Left ventricle myocardium superior (tissue), 1 donor: ENCODE data around the gene TBC1D13. TPM values are rescaled to one million over a fixed set of nuclear protein-coding genes. Genes with fewer than 3 reads are reported as not detected.
"Not testable (repeated sequence)": the region's sequence is repeated elsewhere in the genome, so short reads cannot be mapped to it uniquely, and the experiment has no call there.

Source experiments
- ATAC-seq: fragments of 200-7000 bp; cut with Tn5 transposase; one replicate; pipeline ENCODE4 v1.9.1; 2020; ENCODE audit warnings: mild to moderate bottlenecking, moderate library complexity
- DNase-seq: peaks from one replicate; pipeline ENCODE4 v3.0.0-alpha.2; 2020
- intact Hi-C: fragments of 100-400 bp; cut with micrococcal nuclease; formaldehyde crosslinking; loops from one replicate; pipeline ENCODE4 v1.11.0; 2022
- total RNA-seq: library from RNA; stranded (reverse); fragmentation: NEBNext Ultra II Directional; extraction: Animal tissue kit (Norgen Biotek cat#: 25700); gene quantifications from one replicate; pipeline ENCODE4 v1.2.1, GENCODE V29; 2021
- donor health status: DM: no; HTN: yes; CAD: no; lungs with severe emphysema.

TBC1D13 gene
- total RNA-seq, 1 donor from 2014 or later, result 19.9 TPM

DNA sequence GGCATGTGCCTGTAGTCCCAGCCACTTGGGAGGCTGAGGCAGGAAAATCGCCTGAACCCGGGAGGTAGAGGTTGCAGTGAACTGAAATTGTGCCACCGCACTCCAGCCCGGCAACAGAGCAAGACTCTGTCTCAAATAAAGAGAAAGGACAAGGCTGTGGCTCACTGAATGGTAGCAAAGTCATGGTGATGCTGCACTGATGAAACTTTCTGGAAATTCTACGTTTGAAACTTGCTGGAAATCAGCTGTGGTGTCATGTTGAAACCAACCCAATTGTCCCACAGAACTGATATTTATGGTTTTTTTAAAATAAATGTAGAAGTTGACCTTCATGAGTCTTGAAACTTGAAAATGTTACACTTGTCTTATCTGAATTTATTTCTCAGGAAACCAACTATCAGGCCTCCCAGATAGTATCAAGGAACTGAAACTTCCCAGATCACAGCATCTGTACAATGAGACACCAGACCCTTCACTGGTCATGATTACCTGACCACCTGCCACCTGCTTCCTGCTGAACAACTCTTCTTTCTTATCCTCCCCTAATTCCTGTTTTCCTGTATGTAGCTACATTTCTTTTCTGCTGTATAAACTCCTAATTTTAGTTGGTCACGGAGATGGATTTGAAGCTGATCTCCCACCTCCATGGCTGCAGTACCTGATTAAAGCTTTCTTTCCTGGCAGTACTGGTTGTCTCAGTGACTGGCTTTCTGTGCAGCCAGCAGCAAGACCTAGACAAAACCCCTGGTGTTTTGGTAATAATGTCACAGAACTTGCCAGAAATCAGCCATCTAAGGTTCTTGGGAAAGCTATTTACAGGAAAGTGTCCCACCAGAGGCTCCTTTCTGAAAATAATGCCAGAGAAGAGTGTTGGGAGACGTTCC is 5.6 kb upstream of the TBC1D13 start:
- DNase-seq (no peak), ATAC-seq (no peak)
- intact Hi-C loops, result no loop called here

DNA sequence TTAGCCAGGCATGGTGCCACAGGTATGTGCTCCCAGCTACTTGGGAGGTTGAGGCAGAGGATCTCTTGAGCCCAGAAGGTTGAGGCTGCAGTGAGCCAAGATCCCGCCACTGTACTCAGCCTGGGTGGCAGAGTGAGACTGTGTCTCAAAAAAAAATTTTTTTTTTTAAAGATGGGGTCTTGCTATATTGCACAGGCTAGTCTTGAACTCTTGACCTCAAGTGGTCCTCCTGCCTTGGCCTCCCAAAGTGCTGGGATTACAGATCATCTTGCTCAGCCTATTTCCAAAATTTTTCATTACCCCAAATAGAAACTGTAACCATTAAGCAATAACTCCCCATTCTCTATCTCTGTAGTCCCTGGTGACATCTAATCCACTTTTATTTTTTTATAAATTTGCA is 4.4 kb upstream of the TBC1D13 start:
- no peak for DNase-seq
- ATAC-seq, result no peak
- intact Hi-C loops, result no loop called here

DNA sequence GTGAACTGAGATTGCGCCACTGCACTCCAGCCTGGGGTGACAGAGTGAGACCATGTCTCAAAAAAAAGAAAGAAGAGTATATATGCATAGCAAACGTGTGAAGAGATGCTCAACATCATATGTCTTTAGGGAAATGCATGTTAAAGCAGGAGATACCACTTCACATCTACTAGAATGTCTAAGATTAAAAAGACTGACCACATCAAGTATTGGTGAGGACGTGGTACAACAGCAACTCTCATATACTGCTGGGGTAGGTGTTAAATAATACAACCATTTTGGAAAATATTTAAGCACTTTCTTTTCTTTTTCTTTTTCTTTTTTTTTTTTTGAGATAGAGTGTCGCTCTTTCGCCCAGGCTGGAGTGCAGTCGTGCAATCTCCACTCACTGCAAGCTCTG is 1.6 kb upstream of the TBC1D13 start:
- DNase-seq (no peak), ATAC-seq (no peak)
- intact Hi-C loops, result no loop called here

DNA sequence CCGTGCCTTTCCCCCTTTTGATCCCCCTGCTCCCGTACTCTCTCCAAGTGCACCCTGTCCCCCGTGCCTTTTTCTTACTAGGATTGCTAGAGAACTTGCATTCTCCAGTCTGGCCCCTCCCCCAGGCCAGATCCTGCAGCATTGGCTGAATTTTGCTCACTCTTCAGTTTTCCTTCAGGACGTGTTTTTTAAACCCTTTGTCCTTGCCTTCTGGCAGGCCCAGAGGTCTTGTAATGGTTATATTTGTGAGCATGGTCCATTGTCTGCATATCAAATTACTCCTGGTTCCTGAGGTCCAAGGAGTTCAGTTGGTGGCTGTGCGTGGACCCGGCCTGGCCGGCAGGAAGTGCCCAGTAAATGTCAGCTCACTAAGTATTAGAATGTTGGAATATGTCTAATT is 606 bp downstream of the TBC1D13 start:
- intact Hi-C loops, result no loop called here
- peak; percentile 7 for ATAC-seq

DNA sequence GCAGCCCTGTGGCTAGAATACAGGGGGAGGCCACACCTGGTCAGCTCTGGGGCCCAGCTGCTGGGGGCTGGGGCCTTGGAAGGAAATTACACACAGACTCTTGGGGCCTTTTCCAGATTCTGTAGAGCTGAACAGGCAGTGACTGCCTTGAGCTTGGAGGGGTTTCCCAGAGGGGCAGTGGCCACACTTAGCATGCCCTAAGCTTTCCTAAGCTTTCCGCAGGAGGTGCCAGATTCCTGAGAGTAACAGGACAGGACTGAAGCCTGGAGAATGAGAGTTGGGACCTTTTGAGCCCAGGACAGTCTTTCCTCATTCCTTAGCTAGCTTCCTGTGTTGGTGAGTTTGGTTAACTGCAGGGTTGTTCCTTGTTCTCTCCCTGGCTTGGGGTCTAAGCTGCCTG is 1.4 kb downstream of the TBC1D13 start:
- intact Hi-C loops, result no loop called here

More for the DNA sequence above, 606 bp downstream of the TBC1D13 start:
- no peak for DNase-seq

DNA sequence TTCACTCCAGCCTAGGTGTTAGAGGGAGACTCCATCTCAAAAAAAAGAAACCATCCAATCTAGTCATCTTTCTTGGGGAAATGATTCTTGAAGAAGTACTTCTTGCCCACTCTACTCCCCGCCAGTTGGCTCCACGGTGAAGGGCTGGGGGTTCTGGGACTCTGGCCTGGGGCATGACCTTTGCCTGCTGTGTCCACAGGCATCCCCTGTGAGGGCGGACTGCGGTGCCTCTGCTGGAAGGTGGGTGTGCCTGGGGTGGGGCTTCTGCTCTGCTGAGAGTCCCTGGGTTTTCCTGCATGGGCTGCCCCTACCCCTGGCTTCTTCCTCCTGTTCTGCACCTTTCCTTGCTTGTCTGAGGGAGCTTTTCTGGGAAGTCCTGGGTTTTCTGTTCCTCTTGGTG is 3.5 kb downstream of the TBC1D13 start:
- ATAC-seq (no peak), DNase-seq (no peak)
- intact Hi-C loops, result no loop called here

More for the DNA sequence above, 1.4 kb downstream of the TBC1D13 start:
- DNase-seq (no peak), ATAC-seq (no peak)

DNA sequence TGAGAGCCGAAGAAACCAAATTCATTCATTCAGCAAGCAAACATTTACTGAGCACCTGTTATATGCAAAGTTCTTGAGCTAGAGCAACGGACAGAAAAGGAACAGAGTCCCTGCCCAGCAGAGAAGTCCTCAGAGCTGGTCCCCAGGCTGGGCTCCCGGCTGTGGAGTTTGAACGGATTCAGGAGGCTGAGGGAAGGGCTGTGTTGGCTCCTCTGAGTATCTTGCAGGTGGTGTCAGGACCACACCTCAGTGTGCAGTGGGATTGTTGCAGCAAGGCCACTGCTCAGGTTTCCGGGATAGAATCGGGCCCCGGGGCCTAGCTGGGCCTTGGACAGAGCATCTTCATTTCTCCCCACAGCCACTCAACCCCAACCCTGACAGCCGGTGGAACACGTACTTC is 5.1 kb downstream of the TBC1D13 start:
- DNase-seq, result no peak
- intact Hi-C loops, result no loop called here
- ATAC-seq, result no peak

DNA sequence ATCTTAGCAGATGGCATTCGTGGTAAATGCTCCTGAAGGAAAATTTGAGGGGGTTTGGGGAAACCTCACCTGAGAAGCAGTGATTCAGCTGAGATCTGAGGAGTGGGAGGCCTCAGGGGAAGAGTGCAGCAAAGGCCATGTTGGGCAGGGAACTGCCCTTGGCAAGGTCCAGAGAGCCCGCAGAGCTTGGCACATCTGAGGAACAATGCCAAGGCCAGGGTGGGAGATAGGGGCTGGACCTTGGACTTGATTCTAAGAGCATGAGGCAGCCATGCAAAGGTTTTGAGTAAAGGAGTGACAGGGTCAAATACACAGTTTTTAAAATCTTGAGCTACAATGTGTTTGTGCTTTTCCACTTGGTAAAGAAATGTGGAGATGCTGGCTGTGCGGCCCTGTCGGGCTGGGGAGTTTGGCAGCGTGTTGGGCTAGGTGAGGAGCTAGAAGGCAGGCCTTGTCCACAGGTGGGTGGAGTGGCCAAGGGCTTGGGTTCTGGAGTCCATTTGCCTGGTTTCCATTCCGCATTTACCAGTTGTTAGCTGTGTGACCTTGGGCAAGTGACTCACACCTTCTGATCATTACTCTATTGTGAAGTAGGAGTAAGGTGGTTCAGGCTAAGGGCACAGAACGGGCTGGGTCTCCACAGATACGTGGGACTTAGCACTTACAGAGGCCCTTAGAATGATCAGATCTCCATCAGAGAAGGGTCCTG is 6.1 kb downstream of the TBC1D13 start:
- DNase-seq, result no peak

DNA sequence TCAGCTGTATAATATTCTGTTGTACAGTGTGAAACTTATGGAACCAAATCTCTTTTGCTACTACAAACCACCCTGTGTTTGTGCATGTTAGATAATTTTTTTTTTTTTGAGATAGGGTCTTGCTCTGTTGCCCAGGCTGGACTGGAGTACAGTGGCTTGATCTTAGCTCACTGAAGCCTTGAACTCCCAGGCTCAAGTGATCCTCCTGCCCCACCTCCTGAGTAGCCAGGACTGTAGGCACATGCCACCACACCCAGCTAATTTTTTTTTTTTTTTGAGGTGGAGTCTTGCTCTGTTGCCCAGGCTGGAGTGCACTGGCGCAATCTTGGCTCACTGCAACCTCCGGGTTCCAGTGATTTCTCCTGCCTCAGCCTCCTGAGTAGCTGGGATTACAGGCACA is 7.9 kb downstream of the TBC1D13 start:
- intact Hi-C loops, DNase-seq: not testable (repeated sequence)

More for the DNA sequence above, 6.1 kb downstream of the TBC1D13 start:
- ATAC-seq, result no peak
- intact Hi-C loops, result no loop called here

DNA sequence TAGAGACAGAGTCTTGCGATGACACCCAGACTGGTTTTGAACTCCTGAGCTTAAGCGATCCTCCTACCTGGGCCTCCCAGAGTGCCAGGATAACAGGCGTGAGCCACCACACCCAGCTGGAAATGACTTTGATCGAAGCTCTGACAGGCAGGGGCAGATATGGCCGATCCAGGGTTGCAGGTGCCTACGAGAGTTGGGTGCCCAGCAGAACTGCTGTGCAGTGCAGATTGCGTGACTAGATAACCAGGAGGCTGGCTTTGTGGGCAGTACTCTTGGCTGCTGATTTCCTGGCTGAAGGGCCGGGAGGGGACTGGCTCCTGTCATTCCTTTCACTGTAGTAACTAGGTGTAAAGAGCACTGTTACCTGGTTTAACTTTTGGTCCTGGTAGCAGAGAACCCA is 11.8 kb downstream of the TBC1D13 start:
- no peak for ATAC-seq
- intact Hi-C loops, result no loop called here
- DNase-seq, result no peak

More for the DNA sequence above, 7.9 kb downstream of the TBC1D13 start:
- ATAC-seq, result not testable (repeated sequence)

DNA sequence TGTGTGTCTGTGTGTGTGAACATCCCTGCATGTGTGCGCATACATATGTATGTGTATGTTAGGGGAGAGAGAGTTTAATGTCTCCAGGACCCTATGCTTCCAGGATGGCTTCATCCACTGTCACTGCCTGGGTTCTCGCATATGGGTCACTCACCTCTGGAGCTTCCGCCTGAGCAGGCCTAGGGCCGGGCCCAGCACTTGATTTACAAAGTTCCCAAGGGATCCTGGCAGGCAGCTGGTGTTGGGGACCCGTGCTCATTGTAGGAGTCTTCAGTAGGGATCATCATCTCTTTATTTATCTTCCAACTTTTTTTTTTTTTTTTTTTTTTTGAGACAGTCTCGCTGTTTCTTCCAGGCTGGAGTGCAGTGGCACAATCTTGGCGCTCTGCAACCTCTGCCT is 13.0 kb downstream of the TBC1D13 start:
- intact Hi-C loops, result no loop called here
- no peak for DNase-seq
- no peak for ATAC-seq

DNA sequence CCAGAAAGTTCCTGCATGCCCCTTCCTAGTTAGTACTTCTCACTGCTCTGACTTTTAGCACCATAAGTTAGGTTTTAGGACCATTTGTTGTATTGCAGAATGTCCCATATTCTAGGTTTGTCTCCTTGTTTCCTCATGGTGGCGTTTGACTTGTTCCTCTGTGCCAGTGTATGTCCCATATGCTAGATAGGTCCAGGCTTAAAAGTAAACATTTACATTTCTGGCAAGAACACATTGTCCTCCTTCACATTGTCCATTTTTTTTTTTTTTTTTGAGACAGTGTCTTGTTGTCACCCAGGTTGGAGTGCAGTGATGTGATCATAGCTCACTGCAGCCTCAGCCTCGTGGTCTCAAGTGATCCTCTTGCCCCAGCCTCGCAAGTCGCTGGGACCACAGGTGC is 15.4 kb downstream of the TBC1D13 start:
- no peak for DNase-seq
- no peak for ATAC-seq
- intact Hi-C loops, result no loop called here

DNA sequence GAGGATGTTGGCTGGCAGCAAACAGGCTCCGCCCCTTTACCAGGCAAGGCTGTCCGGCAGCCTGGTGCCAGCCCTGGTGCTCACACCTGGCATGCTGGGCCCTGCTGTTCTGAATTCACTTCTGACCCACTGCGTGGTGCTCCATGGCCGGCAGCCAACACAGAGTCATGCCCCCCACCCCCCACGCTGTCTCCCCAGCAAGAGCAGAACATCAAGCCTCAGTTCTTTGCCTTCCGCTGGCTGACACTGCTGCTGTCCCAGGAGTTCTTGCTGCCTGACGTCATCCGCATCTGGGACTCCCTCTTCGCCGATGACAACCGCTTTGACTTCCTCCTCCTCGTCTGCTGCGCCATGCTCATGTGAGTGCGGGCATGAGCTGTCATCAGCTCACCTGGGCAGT is 18.6 kb downstream of the TBC1D13 start:
- intact Hi-C loops, result no loop called here
- no peak for ATAC-seq
- no peak for DNase-seq

DNA sequence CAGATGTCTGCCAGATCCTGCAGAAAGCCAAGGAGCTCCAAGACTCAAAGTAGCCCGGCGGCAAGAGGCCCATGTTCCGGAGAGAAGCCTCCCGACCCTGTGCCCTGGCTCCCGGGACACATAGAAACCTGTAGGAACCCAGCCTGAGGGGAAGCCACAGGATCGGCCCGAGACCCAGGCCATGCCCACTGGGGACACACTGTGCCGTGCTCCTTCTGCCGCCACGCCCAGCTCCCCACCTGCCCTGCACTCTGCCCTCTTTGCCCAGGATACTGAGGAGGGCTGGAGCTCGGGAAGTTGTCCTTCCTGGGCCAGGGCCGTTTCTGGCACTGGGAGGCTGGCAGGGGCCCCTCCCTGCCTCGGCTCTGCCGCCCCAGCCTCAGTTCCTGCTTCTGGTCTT is 20.8 kb downstream of the TBC1D13 start:
- intact Hi-C loops, result no loop called here
- DNase-seq, result no peak
- ATAC-seq, result no peak

DNA sequence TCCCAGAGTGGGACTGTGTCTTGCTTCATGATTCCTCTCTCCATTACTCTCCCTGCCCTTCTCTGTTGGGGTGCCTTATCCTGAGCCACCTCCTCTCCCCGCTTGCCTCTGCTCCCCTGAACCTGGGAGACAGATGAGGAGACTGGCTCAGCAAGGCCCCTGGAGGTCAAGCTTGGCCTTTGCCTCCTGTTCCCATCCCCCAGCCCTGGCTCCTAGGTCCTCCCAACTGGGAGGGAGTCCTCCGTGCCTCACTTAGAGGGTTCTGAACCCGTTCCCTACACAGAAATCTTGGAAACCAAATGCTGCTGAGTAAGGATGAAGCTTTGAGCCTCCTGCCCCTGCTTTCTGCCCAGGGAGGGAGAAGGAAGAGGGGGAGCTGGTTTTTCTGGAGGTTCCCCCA is 21.5 kb downstream of the TBC1D13 start:
- intact Hi-C loops, result no loop called here
- no peak for ATAC-seq

DNA sequence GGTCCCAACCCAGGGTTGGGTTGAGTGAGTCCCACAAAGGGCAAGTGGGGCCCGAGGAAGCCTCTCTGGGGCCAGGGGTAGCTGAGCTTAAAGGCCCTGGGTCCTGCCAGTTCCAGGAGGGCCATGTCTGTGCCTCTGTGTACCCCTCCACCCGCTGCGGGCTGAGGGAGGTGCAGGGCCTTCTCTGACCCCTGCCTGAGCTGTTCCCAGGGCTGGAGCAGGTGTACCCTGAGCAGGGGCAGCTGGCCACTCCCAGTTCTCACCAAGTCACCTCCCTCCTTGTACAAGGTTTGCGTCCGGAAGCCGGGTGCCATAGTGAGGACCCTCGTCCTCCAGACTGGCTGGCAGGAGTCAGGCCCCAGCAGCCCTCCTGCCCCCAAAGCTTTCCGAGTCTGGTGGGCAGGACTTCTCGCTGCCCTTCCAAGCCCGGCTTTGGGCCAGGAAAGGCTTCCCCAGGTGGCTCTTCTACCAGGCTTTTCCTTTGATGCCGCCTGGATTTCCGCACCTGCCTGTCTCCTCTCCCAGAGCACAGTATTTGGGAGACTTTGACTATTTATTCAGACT is 22.1 kb downstream of the TBC1D13 start:
- ATAC-seq, result no peak
- intact Hi-C loops, result no loop called here
- no peak for DNase-seq

More for the DNA sequence above, 21.5 kb downstream of the TBC1D13 start:
- no peak for DNase-seq

DNA sequence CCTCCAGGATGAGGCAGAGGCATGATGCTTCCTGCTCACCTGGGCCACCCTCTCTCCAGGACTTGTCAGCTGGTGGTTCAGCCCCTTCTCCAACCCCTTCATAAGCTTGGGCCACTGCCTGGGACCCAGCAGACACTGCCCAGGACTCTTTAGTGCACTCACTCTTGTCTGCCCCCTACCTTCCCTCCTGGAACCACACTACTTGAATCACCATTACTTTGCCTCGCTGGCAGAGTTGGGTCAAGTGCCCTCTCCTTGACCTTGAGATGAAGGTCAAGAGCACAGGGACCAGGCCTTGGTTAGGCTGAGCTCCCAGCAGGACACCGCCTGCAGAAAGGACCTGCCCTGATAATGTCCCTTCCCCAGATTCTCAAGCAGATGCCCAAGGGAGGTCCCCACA is 22.8 kb downstream of the TBC1D13 start:
- intact Hi-C loops, result no loop called here
- DNase-seq, result no peak
- peak; percentile 34 for ATAC-seq

DNA sequence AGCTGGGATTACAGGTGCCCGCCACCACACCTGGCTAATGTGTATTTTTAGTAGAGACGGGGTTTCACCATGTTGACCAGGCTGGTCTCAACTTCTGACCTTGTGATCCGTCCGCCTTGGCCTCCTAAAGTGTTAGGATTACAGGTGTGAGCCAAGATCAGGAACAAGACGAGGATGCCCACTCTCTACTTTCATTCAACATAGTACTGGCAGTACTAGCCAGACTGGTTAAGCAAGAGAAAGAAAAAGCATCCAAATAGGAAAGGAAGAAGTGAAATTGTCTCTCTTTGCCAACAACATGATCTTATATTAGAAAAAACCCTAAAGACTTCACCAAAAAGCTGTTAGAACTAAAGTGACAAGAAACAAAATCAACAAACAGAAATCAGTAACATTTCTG is 23.8 kb downstream of the TBC1D13 start:
- no peak for DNase-seq
- ATAC-seq, result no peak
- intact Hi-C loops, result no loop called here

DNA sequence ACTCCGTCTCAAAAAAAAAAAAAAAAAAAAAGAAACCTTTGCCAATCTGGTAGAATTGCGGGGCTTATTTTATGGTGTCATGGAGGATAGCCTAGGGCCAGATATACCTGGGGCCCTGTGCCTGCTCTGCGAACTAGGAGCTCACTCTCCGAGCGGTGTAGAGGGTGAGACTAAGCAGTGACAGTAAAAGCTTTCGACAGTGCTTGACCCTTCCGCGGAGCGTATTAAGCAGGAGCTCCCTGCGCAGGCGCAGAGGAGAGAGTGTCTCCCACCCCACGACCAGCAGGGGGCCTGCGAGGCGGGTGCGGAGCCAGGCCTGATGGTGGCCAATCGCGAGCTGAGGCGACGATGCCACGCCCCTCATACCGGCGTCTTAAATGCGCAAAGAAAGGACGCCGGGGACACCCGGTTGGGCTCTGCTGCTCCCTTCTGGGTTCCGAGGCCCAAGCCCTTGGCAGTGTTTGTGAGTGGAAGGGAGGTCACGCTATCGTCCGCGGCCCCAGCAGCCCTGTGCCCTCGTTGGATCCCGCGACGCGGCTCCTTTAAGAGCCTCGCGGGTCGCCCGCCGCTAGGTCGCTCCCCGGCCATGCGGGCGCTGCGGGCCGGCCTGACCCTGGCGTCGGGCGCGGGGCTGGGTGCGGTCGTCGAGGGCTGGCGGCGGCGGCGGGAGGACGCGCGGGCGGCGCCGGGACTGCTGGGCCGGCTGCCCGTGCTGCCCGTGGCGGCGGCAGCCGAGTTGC is 31.2 kb downstream of the TBC1D13 start, which contains the start of gene ENDOG:
Gene ENDOG (plus strand): TSS at position 402 of the 740 bp plus-strand sequence. CDS start 185 bp downstream, at position 587.
- DNase-seq (peak; percentile 99), ATAC-seq (peak; percentile 92)
- intact Hi-C loops, result no loop called here
